ENCODE data around the gene OLFM2.
"Not testable (repeated sequence)": the region's sequence is repeated elsewhere in the genome, so short reads cannot be mapped to it uniquely, and the experiment has no call there.

Gene OLFM2

DNA sequence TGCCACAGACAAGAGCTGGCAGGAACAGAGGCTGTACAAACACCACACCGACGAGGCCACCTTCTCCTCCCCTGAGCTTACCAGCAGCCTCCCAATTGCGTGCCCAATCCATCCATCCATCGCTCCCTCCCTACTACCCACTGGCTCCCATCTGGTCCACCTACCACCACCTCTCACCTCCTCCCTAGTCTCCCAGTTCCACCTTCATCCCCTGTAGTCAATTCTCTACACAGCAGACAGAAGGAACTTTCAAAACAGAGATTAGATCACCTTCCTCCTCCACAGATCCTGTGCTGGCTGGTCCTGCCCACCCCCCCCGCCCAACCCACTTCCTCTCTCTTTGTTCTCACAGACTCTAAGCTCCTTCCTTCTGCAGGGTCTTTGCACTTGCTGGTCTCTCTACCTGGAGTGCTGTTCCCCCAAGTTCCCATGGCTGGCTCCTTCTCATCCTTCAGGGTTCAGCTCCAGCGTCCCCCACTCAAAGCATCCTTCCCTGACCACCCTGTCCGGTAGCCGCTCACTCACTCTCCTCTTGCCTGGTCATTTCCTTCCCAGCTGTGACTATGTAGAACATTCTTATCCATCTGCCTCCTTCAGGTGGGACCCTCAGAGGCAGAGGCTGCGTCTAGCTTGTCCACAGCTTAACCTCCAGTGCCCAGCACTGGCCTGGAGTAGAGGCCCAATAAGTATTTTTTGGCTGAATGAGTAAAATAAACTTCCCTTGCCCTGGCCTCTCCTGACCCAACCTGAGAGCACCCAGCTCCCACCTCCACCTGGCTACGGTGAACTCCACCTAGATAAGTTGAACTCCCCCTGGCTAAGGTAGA is 78.2 kb downstream of the OLFM2 start:
- no peak for DNase-seq

- no peak for DNase-seq
Measured at GRCh38 chr19:9857076-9857721, 79.1 kb downstream of the OLFM2 start.

DNA sequence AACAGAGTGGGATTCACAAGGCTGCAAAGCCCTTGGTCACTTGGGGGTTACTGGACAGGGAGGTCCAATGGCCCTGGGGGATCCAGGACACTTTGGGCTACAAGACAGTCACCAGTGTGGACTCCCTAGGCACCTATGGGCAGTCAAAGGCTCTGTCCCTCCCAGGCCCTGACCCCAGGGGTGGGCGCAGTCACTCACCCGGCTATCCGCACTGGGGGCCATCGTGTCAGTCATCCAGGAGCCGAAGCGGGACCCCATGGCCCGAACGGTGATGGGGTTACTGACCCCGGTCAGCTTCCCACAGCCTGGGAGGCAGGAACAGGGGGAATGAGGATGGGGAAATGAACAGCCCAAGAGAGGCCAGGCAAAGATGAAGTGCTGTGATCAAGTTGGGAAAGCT is 79.7 kb downstream of the OLFM2 start:
- no peak for DNase-seq

DNA sequence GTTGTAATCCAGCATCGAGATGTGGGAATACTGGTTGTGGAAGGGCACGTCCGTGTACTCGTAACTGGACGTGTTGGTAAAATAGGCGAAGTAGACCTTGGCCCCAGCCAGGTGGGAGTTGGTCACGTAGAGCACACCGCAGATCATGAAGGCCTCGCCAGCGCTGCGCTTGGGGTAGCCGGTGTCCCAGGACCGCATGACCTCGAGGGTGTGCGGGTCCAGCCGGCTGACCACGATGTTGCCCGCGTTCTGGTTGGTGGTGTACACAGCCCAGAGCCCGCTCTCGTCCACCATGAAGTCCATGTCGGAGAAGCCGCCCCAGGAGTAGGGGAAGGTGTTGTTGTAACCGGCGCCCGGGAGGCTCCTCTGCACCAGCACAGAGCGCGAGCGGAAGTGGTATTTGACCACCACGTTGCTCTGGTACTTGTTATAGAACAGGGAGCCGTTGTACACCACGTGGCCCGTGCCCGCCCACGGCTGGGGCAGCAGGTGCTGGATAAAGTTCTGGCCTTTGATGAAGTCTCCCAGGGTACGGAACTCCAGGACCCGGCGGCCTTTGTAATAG is 82.0 kb downstream of the OLFM2 start:
- no peak for DNase-seq

DNA sequence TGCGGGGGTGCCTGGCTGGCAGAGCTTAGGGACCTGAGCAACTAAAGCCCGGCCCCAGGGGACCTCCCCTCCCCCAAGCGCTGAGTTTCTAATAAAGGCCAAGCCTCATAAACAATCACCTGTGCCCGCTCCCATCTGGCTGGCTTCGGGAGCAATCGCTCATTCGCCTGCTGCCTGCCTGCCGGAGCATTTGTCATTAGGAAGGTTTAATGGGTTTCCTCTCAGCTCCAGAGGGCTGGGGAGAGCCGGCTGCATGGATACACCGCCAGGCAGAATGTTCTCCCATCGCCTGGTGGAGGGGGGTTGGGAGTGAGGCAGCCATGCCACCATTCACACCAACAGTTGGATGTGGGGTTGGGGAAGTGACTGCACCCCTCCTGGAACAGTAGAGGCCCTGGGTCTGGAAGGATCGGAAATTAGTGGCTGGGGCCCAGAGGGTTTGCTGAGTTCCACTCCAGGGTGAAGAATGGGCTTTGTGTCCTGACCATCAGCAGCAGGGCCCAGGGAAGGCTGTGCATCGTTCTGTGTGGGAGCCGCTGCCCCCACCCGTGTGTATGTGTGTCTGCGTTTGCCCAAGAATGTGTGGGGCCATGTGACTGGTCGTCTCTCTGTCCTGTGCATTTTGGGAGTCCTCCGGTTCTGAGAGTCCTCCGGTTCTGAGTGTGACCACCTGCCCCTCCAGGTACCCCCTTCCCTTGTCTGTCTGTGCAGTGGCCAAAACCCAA is 85.9 kb downstream of the OLFM2 start:
- peak; percentile 22 for DNase-seq

DNA sequence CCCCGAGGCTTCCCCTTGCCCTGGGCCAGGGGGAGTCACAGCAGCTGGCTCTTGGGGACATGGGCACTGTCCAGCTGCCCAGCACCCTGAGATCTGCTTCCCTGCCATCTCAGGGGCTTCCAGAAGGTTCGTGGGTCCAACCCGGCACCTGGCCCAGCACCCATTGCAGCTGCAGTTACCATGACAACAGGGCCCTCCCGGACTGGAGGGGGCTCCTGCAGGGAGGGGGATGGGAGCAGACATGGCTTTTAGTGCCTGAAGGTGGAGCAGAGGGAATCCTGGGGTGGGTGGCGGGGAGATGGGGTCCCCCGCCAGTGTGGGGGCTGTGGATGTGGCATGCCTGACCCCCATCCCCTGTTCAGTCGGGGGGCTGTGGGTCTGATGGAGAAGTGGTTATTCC is 86.5 kb downstream of the OLFM2 start:
- no peak for DNase-seq

DNA sequence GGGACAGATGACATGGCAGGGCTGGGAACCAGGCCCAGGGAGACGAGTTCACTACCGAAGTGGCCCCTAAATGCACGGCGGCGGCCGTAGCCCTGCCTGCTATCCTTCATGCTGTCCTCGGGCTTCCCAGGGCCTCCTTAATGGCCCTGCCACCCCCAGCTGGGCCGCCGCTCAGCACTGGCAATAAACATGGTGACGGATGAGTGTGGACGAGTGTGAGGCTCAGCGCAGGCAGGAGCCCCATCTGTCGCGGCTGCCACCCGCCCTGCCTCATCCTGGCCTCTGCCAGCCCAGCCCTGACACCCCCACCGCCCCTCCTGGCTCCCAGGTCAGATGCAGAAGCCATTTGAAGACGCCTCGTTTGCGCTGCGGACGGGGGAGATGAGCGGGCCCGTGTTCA is 87.6 kb downstream of the OLFM2 start:
- DNase-seq, result no peak

- DNase-seq, result no peak
Measured at GRCh38 chr19:9848060-9848459, 88.3 kb downstream of the OLFM2 start.

DNA sequence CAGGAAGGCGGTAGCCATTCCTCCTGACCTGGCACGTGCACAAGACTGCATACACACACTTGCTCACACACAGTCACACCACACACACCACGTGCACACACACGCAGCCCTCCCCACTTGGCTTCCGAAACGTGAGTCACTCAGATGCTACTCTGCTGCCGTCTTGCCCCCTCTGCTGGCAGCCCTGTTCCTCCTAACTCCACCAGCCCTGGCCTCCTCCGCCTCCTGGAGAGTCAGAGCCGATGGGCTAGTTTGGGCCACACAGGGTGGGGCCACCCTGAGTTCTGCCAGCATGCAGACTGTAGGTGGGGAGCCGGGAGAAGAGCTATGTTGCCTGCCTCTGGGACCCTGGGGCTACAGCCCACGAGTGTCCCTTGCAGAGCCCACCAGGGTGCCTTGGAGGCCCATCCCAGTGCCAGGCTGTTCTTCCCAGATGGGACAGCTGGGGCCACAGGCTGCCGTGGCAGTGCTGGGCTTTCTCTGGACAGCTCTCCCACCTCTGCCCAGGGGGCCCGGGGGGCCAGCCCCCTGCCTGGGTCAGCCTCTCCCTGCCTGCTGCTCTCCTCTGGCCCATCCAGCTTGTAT is 89.1 kb downstream of the OLFM2 start:
- DNase-seq, result no peak

DNA sequence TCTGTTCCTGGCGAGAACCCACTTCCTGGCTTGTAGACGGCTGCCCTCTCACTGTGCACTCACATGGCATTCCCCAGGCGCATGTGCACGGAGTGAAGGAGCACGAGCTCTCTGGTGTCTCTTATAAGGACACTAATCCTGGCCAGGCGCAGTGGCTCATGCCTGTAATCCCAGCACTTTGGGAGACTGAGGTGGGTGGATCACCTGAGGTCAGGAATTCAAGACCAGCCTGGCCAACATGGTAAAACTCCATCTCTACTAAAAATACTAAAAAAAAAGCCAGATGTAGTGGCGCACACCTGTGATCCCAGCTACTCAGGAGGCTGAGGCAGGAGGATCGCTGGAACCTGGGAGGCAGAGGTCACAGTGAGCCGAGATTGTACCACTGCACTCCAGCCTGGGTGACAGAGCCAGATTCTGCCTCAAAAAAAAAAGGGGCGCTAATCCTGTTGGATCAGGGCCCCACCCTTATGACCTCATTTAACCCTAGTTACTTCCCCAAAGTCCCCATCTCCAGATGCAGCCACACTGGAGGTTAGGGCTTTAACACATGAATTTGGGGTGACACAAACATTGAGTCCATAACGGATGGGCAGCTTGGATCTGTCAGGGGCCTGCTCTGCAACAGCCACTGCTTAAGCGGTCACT is 92.6 kb downstream of the OLFM2 start:
- DNase-seq, result not testable (repeated sequence)

GRCh38 chr19:9842834-9843625 is 93.3 kb downstream of the OLFM2 start:
- no peak for DNase-seq

GRCh38 chr19:9839415-9839814 is 96.9 kb downstream of the OLFM2 start:
- DNase-seq, result no peak

DNA sequence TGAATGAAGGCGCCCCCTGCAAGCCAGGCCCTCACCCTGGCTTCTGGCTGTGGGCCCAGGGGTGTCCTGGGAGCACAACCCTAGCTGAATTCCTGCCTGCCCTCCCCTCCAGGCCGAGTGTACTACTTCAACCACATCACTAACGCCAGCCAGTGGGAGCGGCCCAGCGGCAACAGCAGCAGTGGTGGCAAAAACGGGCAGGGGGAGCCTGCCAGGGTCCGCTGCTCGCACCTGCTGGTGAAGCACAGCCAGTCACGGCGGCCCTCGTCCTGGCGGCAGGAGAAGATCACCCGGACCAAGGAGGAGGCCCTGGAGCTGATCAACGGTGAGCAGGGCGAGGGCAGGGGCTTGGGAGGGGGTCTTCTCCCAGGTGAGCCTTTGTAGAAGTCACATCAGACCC is 98.0 kb downstream of the OLFM2 start:
- DNase-seq, result no peak

DNA sequence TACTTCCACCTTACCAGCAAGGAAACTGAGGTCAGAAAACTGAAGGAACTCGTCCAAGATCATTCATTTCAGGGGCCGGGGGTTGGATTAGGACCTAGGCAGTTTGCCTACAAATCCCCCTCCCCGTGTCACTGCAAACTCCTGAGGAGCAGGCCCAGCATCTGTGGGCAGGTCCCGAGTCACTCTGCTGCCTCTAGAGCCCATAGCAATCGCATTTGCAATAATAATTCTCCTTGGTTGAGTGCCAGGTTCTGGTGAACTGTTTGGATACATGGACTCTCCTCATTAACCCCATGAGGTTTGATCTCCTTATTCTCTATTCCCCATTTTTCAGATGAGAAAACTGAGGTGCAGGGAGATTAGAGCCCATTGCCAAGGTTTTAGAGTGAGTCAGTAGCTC is 100.3 kb downstream of the OLFM2 start:
- no peak for DNase-seq

DNA sequence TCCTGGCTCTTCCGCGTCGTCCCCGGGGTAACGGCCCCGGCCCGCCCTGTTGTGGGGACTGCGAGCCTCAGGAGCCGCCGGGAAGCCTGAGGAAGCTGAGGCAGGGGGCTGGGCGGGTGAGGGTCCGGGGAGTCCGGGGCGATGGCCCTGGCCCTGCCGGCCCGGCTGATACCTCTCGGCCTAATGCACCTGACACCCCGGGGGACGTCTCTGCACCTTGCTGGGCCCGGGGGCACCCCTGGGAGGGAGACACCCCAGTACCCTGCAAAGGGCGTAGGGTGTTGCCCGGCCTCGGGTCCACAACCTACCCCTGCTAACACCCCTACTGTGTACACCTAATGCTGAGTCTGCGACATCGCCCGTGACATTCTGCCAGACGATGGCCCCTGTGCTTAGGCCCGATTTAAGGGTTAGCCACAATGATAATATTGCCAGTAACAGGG is 100.8 kb downstream of the OLFM2 start:
- no peak for DNase-seq

DNA sequence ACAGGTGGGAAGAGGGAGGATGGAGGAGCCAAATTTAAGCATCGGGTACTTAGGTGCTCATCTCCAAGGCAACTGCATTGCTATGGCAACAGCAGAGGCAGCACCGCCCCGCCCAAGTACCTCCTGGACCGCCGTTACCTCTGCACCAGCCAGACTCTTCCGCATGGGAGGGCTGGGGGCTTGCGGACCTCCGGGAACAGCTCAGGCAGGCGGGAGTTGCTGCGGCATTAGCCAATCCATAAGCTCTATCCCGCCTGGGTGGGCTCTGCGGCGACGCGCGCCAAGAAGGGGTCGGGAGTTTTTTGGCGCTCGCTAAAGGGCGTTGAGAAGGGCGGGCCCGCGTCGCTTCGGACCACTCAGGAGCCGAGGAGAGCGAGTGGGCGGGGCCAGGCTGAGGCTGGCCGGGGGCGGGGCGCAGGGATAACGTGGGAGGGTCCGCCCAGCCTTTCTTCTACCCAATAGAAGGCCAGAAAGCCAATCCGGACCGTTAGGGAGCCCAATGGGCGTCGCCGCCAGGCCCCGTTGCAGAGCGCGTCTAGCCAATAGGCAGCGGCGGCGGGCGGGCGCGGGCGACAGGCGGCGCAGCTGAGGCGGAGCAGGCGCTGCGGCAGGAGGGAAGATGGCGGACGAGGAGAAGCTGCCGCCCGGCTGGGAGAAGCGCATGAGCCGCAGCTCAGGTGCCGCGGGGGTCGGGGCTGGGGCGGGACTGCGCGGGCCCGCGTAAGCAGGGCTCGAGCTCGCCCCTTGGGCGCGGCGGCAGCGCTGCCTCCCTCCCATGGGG is 101.4 kb downstream of the OLFM2 start, which contains the start of gene PIN1:
TSS of gene PIN1 (plus strand) at position 593 of the 781 bp plus-strand sequence. CDS start at position 620, 27 bp downstream.
- DNase-seq, result peak; percentile 99

DNA sequence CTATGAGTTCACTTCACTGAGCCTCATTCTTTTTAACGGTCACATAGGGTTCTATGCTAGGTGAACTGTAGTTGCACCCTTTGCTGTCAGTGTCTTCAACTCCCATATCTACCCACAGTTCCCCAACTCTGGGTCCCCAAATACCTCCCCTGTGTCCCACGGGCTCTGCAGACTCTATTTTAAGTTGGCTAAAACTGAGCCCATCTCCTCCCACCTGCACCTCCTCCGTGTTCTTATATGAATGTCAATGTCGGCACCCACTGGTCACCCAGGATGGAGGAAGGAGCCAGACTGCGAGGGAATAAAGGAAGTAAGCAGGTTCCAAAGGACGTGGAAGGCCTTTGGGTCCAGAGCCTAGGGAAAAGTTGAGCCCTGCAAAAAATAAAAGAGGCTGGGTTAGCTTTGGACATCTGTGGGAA is 102.0 kb downstream of the OLFM2 start:
- DNase-seq, result no peak

DNA sequence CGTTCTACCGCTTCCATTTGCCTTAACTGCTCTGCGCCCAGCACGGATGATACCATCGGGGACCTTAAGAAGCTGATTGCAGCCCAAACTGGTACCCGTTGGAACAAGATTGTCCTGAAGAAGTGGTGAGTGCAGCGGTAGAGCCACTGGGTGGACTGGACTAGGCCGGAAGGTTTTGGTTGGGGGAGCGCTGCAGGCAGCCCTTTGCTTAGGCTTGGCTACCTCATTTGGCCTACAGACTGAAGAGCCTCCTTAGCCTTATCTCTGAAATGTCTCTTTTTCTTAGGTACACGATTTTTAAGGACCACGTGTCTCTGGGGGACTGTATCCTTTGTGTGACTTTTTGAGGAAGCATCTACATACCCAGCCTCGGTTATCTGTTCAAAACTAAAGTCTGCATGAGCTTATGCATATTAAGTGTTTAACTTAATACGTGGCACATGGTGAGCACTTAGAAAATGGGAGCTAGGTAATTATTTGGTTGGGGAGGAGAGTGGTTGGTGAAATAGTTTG is 107.7 kb downstream of the OLFM2 start:
- DNase-seq, result no peak

DNA sequence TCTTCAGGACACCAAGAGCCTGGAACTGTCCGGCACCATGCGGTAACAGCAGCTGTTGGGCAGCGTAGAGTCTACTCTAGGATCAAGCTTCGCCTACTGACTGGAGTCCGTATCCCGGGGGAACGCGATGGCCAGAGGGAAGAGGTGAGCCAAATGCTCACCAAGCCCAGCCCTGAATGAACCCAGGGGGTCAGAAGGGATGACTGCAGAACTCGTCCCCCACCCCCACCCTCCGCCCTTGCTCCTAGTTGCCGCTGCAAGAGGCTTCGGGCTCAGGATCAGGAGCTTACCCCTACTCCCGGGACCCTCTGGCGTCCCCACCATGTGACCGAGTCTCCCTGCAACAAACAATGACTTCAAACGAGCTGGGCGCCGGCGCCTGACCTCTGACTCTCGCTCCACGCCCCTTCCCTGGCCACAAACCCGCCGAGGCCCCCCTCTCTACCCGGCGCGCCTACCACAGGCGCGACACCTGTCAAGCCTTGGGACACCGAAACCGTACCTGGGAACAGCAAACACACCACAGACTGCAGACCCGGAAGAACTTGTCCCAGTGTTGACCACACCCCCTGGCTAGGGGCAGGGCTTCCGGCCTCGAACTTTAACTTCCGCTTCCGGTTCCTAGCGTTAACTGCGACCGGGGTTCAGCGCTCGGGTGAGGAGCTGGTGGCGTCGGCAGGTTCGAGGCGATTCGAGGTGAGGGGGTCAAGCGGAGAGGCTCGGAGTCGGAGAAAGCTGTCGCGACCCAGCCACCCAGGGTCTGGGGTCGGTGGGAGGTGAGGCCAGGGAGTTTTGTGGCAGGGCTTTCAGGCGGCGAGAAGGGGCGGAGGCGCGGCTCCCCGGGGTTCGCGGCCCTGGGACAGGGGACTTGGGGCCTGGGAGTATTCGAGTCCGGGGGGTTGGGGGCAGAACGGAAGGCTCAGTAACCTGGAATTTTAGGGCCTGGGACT is 108.8 kb downstream of the OLFM2 start, which contains the start of gene UBL5:
TSS of gene UBL5 (plus strand) at position 630 of the 950 bp plus-strand sequence. CDS start 420 bp downstream, outside the sequence.
- DNase-seq, result peak; percentile 83
